Measurements from ENCODE around the gene ATP2A3. TPM values are rescaled to one million over a fixed set of nuclear protein-coding genes. Genes with fewer than 3 reads are reported as not detected.
A peak's percentile ranks its signal among the peaks of the same experiment; 100 is the strongest.

ATP2A3 gene
- total RNA-seq, 1 experiment from 2014 or later: 4.5 TPM

DNA sequence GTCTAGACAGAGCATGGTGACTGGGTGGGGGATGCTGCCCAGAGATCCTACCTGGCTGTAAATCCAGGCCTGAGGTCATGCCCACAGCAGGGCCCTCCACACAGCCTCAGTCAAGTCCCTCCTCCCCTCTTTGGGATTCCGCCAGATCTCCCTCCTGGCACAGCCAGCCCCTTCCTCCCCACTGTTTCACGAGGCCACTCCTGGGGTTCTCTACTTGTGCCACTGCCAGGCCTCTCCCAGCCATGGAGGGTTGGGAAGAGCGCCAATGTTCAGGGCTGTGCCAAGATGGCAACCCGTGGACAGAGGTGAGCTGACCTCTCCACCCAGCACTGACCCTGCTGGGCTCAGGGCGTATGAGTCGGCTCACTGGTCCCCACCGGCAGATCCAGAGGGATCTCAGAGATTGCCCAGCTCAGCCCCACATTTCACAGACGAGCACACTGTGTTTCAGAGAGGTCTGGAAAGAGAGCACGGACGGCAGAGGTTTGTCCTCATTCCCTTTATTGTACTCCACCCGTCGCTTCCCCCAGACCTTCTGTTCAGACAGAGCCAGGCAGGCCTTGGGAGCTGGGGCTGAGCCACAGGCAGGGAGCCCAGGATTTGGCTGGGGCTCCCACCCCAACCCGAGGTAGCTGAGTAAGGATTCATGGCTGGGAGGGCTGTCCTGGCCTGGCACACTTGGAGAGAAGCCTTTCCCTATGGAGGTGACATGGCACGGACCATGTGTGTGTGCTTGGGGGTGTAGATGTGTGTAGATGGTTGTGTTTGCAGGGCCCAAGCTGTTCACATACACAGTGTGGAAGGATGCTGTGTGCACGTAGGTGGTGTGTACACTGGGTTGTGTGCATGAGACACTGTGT, 67.9 kb downstream of the ATP2A3 start:
- TF ChIP-seq, protein P1, sequence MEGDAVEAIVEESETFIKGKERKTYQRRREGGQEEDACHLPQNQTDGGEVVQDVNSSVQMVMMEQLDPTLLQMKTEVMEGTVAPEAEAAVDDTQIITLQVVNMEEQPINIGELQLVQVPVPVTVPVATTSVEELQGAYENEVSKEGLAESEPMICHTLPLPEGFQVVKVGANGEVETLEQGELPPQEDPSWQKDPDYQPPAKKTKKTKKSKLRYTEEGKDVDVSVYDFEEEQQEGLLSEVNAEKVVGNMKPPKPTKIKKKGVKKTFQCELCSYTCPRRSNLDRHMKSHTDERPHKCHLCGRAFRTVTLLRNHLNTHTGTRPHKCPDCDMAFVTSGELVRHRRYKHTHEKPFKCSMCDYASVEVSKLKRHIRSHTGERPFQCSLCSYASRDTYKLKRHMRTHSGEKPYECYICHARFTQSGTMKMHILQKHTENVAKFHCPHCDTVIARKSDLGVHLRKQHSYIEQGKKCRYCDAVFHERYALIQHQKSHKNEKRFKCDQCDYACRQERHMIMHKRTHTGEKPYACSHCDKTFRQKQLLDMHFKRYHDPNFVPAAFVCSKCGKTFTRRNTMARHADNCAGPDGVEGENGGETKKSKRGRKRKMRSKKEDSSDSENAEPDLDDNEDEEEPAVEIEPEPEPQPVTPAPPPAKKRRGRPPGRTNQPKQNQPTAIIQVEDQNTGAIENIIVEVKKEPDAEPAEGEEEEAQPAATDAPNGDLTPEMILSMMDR (IDR thresholded peaks at IDR 0.05; ENCODE audit: unreplicated experiment): no peak
- Mint-ChIP-seq H3K27me3 (ENCODE audit: unreplicated experiment) (peaks cover 26% of the 10 kb centered on the region), H3K9me3 (ENCODE audit: low read depth, unreplicated experiment) (no peaks in the 10 kb centered on the region), H3K4me3 (ENCODE audit: low read depth, unreplicated experiment) (no peak overlapping the region), H3K4me1 (ENCODE audit: low read depth, unreplicated experiment) (peaks cover 7% of the 10 kb centered on the region), H3K27ac (ENCODE audit: unreplicated experiment) (no peak overlapping the region), H3K36me3 (ENCODE audit: insufficient read depth, unreplicated experiment) (peaks cover 16% of the 10 kb centered on the region)
- intact Hi-C loops (cut with micrococcal nuclease; ENCODE audit: unreplicated experiment): no loop called here
- DNase-seq: no peak
- BruUV-seq (replicated peaks): no TSS peak
- CTCF ChIA-PET: no interaction called here

DNA sequence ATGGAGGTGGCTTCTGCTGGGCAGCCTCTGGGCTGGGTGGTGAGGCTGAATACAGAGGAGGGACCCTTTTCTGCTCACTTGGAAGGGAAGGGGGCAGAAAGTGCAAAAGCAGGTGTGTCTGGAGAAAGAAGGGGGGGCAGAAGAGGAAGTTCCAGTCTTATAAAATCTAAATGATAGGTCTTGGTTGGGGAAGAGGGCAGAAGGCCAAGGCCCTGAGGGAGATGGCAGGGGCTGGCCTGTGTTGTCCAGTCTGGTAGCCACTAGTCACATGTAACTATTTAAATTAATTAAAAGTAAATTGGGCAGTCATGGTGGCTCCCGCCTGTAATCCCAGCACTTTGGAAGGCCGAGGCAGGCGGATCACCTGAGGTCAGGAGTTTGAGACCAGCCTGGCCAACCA, 68.9 kb downstream of the ATP2A3 start:
- BruUV-seq (replicated peaks): no TSS peak
- DNase-seq: no peak
- TF ChIP-seq, protein P1 (IDR thresholded peaks at IDR 0.05; ENCODE audit: unreplicated experiment): no peak
- Mint-ChIP-seq H3K27me3 (ENCODE audit: unreplicated experiment) (peaks cover 24% of the 10 kb centered on the region), H3K4me3 (ENCODE audit: low read depth, unreplicated experiment) (no peak overlapping the region), H3K36me3 (ENCODE audit: insufficient read depth, unreplicated experiment) (peaks cover 22% of the 10 kb centered on the region), H3K9me3 (ENCODE audit: low read depth, unreplicated experiment) (no peaks in the 10 kb centered on the region), H3K4me1 (ENCODE audit: low read depth, unreplicated experiment) (peaks cover 16% of the 10 kb centered on the region), H3K27ac (ENCODE audit: unreplicated experiment) (no peak overlapping the region)
- intact Hi-C loops (cut with micrococcal nuclease; ENCODE audit: unreplicated experiment): no loop called here
- CTCF ChIA-PET: no interaction called here

DNA sequence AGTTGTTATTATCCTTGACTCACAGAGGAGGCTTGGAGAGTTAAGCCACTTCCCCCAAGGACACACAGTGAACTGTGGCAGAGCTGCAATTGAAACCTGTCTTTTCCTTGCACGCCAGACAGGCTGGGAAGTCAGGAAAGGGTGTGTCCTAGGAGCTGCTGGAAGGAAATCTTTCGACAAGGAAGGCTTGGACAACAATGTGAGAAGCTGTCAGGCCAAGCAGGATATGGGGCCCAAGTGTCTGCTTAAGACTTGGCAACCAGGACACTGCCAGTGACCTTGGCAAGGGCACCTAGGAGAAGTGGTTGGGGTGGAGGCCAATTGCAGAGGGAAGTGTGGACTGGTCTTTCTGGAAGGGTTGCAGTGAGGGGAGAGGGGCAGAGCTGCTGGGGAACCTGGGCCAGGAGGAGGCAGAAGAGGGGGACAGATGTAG, 69.3 kb downstream of the ATP2A3 start:
- H3K27me3 Mint-ChIP-seq (ENCODE audit: unreplicated experiment): peaks cover 20% of the 10 kb centered on the region
- H3K4me1 Mint-ChIP-seq (ENCODE audit: low read depth, unreplicated experiment): peaks cover 21% of the 10 kb centered on the region
- no TSS peak for BruUV-seq (replicated peaks)
- CTCF ChIA-PET: interaction anchor here (0.7 kb wide), 1 partner anchor 158 kb away, joined by 3 read pairs; no protein-coding TSS in a partner anchor
- DNase-seq: no peak
- intact Hi-C loops (cut with micrococcal nuclease; ENCODE audit: unreplicated experiment): no loop called here
- no peak overlapping the region for H3K27ac Mint-ChIP-seq (ENCODE audit: unreplicated experiment)
- no peaks in the 10 kb centered on the region for H3K9me3 Mint-ChIP-seq (ENCODE audit: low read depth, unreplicated experiment)
- peaks cover 25% of the 10 kb centered on the region for H3K36me3 Mint-ChIP-seq (ENCODE audit: insufficient read depth, unreplicated experiment)
- TF ChIP-seq, protein P1 (IDR thresholded peaks at IDR 0.05; ENCODE audit: unreplicated experiment): no peak
- no peak overlapping the region for H3K4me3 Mint-ChIP-seq (ENCODE audit: low read depth, unreplicated experiment)

DNA sequence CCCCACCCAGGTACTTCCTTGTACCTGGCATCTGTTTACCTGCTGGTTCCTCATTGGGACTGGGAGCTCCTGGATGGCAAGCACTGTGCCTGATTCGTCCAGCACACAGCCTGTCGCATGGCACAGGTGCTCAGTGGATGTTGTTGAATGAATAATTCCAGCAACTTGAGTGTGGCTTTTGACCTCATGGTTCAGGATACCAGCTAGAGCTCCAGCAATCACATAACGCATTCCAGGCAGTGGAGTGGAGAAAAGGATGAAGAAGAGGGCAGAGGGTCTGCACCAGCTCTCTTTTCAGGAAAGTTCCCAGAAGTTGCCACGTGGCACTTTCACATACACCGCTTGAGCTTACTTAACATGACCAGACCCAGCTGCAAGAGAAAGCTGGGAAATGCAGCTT, 70.0 kb downstream of the ATP2A3 start:
- Mint-ChIP-seq H3K4me1 (ENCODE audit: low read depth, unreplicated experiment) (peaks cover 22% of the 10 kb centered on the region), H3K4me3 (ENCODE audit: low read depth, unreplicated experiment) (peak overlapping the region; percentile 65), H3K36me3 (ENCODE audit: insufficient read depth, unreplicated experiment) (peaks cover 25% of the 10 kb centered on the region), H3K9me3 (ENCODE audit: low read depth, unreplicated experiment) (no peaks in the 10 kb centered on the region), H3K27ac (ENCODE audit: unreplicated experiment) (no peak overlapping the region), H3K27me3 (ENCODE audit: unreplicated experiment) (peaks cover 20% of the 10 kb centered on the region)
- CTCF ChIA-PET: interaction anchor here (0.7 to 1.7 kb wide), 2 partner anchors 20 to 157 kb away, joined by 3 to 4 read pairs; no protein-coding TSS in a partner anchor
- intact Hi-C loops (cut with micrococcal nuclease; ENCODE audit: unreplicated experiment): no loop called here
- TF ChIP-seq, protein P1 (IDR thresholded peaks at IDR 0.05; ENCODE audit: unreplicated experiment): no peak
- BruUV-seq (replicated peaks): no TSS peak
- no peak for DNase-seq
